Measurements from ENCODE around the gene MACROD2.

MACROD2 gene

GRCh38 chr20:14706555-14706954, 711.2 kb downstream of the MACROD2 start:
- no peak for DNase-seq (ENCODE audit: low spot score)
- in situ Hi-C loops (cut with MboI; ENCODE audit: low sequenced_read_pairs, unreplicated experiment): no loop called here
- no peak for TF ChIP-seq CTCF (IDR thresholded peaks at IDR 0.05; ENCODE audit: borderline replicate concordance, control extremely low read depth, extremely low read depth, insufficient read depth, missing control alignments)

GRCh38 chr20:14707026-14707680, 711.8 kb downstream of the MACROD2 start:
- in situ Hi-C loops (cut with MboI; ENCODE audit: low sequenced_read_pairs, unreplicated experiment): no loop called here
- TF ChIP-seq CTCF (IDR thresholded peaks at IDR 0.05; ENCODE audit: borderline replicate concordance, control extremely low read depth, extremely low read depth, insufficient read depth, missing control alignments): no peak
- no peak for DNase-seq (ENCODE audit: low spot score)

GRCh38 chr20:14707865-14708596, 712.7 kb downstream of the MACROD2 start:
- no peak for TF ChIP-seq CTCF (IDR thresholded peaks at IDR 0.05; ENCODE audit: borderline replicate concordance, control extremely low read depth, extremely low read depth, insufficient read depth, missing control alignments)
- no peak for DNase-seq (ENCODE audit: low spot score)
- in situ Hi-C loops (cut with MboI; ENCODE audit: low sequenced_read_pairs, unreplicated experiment): no loop called here

- in situ Hi-C loops (cut with MboI; ENCODE audit: low sequenced_read_pairs, unreplicated experiment): no loop called here
- DNase-seq (ENCODE audit: low spot score): no peak
- no peak for TF ChIP-seq CTCF (IDR thresholded peaks at IDR 0.05; ENCODE audit: borderline replicate concordance, control extremely low read depth, extremely low read depth, insufficient read depth, missing control alignments)
Measured at GRCh38 chr20:14709439-14709838, 714.1 kb downstream of the MACROD2 start.

- in situ Hi-C loops (cut with MboI; ENCODE audit: low sequenced_read_pairs, unreplicated experiment): no loop called here
- no peak for DNase-seq (ENCODE audit: low spot score)
- no peak for TF ChIP-seq CTCF (IDR thresholded peaks at IDR 0.05; ENCODE audit: borderline replicate concordance, control extremely low read depth, extremely low read depth, insufficient read depth, missing control alignments)
Measured at GRCh38 chr20:14710951-14711350, 715.6 kb downstream of the MACROD2 start.

GRCh38 chr20:14711652-14712051, 716.3 kb downstream of the MACROD2 start:
- no peak for DNase-seq (ENCODE audit: low spot score)
- no peak for TF ChIP-seq CTCF (IDR thresholded peaks at IDR 0.05; ENCODE audit: borderline replicate concordance, control extremely low read depth, extremely low read depth, insufficient read depth, missing control alignments)
- in situ Hi-C loops (cut with MboI; ENCODE audit: low sequenced_read_pairs, unreplicated experiment): no loop called here

All from GM13976 (cell line).